Measurements from ENCODE around the gene THBS3. TPM values are rescaled to one million over a fixed set of nuclear protein-coding genes. Genes with fewer than 3 reads are reported as not detected.

THBS3 gene
- total and polyA plus RNA-seq, 9 of the 15 experiments (the other 6 are each of a cell fraction or from before 2014, with no cell fraction given): 0.59 to 8.3 (median 3.2) TPM

DNA sequence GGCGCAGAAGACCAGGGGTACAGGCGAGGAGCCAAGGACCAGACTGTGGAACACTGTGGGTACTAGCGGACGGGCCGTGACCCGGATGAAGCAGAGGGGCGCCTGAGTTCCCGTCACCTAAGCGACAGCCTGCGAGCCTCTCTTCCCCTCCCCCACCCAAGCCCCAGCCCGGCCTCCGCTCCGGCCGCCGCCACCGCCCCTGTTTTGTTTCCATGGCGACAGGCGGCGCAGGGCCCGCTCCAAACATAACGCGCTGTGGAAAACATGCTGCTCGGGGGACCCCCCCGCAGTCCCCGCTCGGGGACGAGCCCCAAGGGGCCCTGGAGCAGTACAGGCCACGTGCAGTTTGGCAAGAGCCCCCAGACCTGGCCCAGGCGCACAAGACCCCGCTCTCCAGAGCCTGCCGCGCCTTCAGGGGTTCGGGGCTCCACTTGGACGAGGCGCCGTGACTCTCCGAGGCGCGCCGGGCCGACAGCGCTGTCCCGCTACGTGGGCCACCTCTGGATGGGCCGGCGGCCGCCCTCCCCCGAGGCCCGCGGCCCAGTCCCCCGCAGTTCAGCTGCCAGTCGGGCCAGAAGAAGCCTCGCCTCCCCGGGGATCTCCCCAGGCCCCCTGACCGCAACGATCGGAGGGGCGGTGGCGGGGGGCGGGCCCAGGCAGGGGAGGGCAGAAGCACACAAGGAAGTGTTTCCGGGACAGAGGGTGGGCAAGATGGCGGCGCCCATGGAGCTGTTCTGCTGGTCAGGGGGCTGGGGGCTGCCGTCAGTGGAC lies 1.0 kb upstream of the THBS3 start, which contains the start of gene MTX1 (continued):
- TF ChIP-seq, protein P1, sequence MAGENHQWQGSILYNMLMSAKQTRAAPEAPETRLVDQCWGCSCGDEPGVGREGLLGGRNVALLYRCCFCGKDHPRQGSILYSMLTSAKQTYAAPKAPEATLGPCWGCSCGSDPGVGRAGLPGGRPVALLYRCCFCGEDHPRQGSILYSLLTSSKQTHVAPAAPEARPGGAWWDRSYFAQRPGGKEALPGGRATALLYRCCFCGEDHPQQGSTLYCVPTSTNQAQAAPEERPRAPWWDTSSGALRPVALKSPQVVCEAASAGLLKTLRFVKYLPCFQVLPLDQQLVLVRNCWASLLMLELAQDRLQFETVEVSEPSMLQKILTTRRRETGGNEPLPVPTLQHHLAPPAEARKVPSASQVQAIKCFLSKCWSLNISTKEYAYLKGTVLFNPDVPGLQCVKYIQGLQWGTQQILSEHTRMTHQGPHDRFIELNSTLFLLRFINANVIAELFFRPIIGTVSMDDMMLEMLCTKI (IDR thresholded peaks at IDR 0.05; ENCODE audit: partially characterized antibody): no peak
- TF ChIP-seq SNIP1 (IDR thresholded peaks at IDR 0.05; ENCODE audit: low read depth): no peak
- TF ChIP-seq, protein P2, sequence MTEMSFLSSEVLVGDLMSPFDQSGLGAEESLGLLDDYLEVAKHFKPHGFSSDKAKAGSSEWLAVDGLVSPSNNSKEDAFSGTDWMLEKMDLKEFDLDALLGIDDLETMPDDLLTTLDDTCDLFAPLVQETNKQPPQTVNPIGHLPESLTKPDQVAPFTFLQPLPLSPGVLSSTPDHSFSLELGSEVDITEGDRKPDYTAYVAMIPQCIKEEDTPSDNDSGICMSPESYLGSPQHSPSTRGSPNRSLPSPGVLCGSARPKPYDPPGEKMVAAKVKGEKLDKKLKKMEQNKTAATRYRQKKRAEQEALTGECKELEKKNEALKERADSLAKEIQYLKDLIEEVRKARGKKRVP (CRISPR knock-in tag; IDR thresholded peaks at IDR 0.05): no peak
- TF ChIP-seq, protein P3, sequence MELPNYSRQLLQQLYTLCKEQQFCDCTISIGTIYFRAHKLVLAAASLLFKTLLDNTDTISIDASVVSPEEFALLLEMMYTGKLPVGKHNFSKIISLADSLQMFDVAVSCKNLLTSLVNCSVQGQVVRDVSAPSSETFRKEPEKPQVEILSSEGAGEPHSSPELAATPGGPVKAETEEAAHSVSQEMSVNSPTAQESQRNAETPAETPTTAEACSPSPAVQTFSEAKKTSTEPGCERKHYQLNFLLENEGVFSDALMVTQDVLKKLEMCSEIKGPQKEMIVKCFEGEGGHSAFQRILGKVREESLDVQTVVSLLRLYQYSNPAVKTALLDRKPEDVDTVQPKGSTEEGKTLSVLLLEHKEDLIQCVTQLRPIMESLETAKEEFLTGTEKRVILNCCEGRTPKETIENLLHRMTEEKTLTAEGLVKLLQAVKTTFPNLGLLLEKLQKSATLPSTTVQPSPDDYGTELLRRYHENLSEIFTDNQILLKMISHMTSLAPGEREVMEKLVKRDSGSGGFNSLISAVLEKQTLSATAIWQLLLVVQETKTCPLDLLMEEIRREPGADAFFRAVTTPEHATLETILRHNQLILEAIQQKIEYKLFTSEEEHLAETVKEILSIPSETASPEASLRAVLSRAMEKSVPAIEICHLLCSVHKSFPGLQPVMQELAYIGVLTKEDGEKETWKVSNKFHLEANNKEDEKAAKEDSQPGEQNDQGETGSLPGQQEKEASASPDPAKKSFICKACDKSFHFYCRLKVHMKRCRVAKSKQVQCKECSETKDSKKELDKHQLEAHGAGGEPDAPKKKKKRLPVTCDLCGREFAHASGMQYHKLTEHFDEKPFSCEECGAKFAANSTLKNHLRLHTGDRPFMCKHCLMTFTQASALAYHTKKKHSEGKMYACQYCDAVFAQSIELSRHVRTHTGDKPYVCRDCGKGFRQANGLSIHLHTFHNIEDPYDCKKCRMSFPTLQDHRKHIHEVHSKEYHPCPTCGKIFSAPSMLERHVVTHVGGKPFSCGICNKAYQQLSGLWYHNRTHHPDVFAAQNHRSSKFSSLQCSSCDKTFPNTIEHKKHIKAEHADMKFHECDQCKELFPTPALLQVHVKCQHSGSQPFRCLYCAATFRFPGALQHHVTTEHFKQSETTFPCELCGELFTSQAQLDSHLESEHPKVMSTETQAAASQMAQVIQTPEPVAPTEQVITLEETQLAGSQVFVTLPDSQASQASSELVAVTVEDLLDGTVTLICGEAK (IDR thresholded peaks at IDR 0.05): peak; percentile 86
- TF ChIP-seq, protein P3 (CRISPR knock-in tag; IDR thresholded peaks at IDR 0.05): no peak
- TF ChIP-seq CXXC5 (CRISPR knock-in tag; IDR thresholded peaks at IDR 0.05): peak; percentile 74
- TF ChIP-seq ZNF644 (tag; IDR thresholded peaks at IDR 0.05; ENCODE audit: low read depth): 0 out of 2 replicates have a peak, but pooled peaks have one; percentile 61
- TF ChIP-seq, protein P4, sequence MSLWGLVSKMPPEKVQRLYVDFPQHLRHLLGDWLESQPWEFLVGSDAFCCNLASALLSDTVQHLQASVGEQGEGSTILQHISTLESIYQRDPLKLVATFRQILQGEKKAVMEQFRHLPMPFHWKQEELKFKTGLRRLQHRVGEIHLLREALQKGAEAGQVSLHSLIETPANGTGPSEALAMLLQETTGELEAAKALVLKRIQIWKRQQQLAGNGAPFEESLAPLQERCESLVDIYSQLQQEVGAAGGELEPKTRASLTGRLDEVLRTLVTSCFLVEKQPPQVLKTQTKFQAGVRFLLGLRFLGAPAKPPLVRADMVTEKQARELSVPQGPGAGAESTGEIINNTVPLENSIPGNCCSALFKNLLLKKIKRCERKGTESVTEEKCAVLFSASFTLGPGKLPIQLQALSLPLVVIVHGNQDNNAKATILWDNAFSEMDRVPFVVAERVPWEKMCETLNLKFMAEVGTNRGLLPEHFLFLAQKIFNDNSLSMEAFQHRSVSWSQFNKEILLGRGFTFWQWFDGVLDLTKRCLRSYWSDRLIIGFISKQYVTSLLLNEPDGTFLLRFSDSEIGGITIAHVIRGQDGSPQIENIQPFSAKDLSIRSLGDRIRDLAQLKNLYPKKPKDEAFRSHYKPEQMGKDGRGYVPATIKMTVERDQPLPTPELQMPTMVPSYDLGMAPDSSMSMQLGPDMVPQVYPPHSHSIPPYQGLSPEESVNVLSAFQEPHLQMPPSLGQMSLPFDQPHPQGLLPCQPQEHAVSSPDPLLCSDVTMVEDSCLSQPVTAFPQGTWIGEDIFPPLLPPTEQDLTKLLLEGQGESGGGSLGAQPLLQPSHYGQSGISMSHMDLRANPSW (CRISPR knock-in tag; IDR thresholded peaks at IDR 0.05): no peak
- no peak for TF ChIP-seq MIER1 (IDR thresholded peaks at IDR 0.05; ENCODE audit: low read depth)
